Upper lobe of left lung (tissue), 4 donors: ENCODE data around the gene ZNF772.

Experiments used
- POLR2A ChIP-seq, 4 donors: fragments of 450-650 bp; IDR thresholded peaks; one replicate each; pipeline ENCODE4 v1.5.1; 2016 to 2017; ENCODE audit warnings: antibody characterized with exemption in 4 of 4, mild to moderate bottlenecking in 2 of 4
- POLR2AphosphoS5 ChIP-seq, 2 donors: sonication (generic); formaldehyde crosslinking; IDR thresholded peaks; one replicate each; pipeline ENCODE4 v1.5.1; 2017; ENCODE audit warnings: antibody characterized with exemption in 2 of 2
- TF ChIP-seq, protein P1 (sequence below), 6 experiments: fragments of 450-650 bp in 4 of 6; fragments of 200-600 bp in 2 of 6; sonication (generic) in 2 of 6; IDR thresholded peaks; one replicate each; pipeline ENCODE4 v1.5.1; 2016 to 2019; ENCODE audit warnings: antibody characterized with exemption in 6 of 6

- TF ChIP-seq, protein P1, sequence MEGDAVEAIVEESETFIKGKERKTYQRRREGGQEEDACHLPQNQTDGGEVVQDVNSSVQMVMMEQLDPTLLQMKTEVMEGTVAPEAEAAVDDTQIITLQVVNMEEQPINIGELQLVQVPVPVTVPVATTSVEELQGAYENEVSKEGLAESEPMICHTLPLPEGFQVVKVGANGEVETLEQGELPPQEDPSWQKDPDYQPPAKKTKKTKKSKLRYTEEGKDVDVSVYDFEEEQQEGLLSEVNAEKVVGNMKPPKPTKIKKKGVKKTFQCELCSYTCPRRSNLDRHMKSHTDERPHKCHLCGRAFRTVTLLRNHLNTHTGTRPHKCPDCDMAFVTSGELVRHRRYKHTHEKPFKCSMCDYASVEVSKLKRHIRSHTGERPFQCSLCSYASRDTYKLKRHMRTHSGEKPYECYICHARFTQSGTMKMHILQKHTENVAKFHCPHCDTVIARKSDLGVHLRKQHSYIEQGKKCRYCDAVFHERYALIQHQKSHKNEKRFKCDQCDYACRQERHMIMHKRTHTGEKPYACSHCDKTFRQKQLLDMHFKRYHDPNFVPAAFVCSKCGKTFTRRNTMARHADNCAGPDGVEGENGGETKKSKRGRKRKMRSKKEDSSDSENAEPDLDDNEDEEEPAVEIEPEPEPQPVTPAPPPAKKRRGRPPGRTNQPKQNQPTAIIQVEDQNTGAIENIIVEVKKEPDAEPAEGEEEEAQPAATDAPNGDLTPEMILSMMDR (IDR thresholded peaks at IDR 0.05) = no peak
- TF ChIP-seq POLR2A (IDR thresholded peaks at IDR 0.05) (no peak), POLR2AphosphoS5 (IDR thresholded peaks at IDR 0.05) (no peak)
Observed at GRCh38 chr19:57512845-57513244, 35.5 kb upstream of the ZNF772 start.
